ENCODE results near the gene PMF1. TPM values are rescaled to one million over a fixed set of nuclear protein-coding genes. Genes with fewer than 3 reads are reported as not detected.
"Not testable (repeated sequence)": the region's sequence is repeated elsewhere in the genome, so short reads cannot be mapped to it uniquely, and the experiment has no call there.

PMF1 gene
- total RNA-seq, 3 donors from 2014 or later: 41.4 to 75.2 (median 60.3) TPM

GRCh38 chr1:156211243-156211642 lies 1.6 kb upstream of the PMF1 start:
- no peak for DNase-seq (ENCODE audit: low spot score in 2 of 2)
- Histone ChIP-seq H3K4me1 (peaks cover 0 to 9% of the 10 kb centered on the region in 2 donors), H3K36me3 (no peaks in the 10 kb centered on the region), H3K27me3 (no peaks in the 10 kb centered on the region), H3K4me3 (no peak overlapping the region), H3K27ac (no peak overlapping the region), H3K9me3 (no peaks in the 10 kb centered on the region)
- intact Hi-C loops (cut with DNase I; ENCODE audit: low total_unique reads): no loop called here
- TF ChIP-seq POLR2A (IDR thresholded peaks at IDR 0.05) (no peak), POLR2AphosphoS5 (IDR thresholded peaks at IDR 0.05) (no peak), CTCF (IDR thresholded peaks at IDR 0.05) (no peak)

GRCh38 chr1:156212130-156212529 lies 677 bp upstream of the PMF1 start:
- H3K4me3 ChIP-seq: peak overlapping the region; percentile 59 to 76 (median 62)
- H3K36me3 ChIP-seq: no peaks in the 10 kb centered on the region
- no peak for DNase-seq (ENCODE audit: low spot score in 2 of 2)
- intact Hi-C loops (cut with DNase I; ENCODE audit: low total_unique reads): no loop called here
- no peaks in the 10 kb centered on the region for H3K27me3 ChIP-seq
- peaks cover 0 to 9% of the 10 kb centered on the region in 2 donors for H3K4me1 ChIP-seq
- H3K9me3 ChIP-seq: no peaks in the 10 kb centered on the region
- H3K27ac ChIP-seq: peak overlapping the region; percentile 90 to 96
- TF ChIP-seq CTCF (IDR thresholded peaks at IDR 0.05): no peak
- TF ChIP-seq POLR2AphosphoS5 (IDR thresholded peaks at IDR 0.05): no peak
- TF ChIP-seq POLR2A (IDR thresholded peaks at IDR 0.05): no peak

GRCh38 chr1:156213644-156213966 lies 798 bp downstream of the PMF1 start:
- no peak for TF ChIP-seq POLR2AphosphoS5 (IDR thresholded peaks at IDR 0.05)
- TF ChIP-seq POLR2A (IDR thresholded peaks at IDR 0.05): no peak
- no peak for TF ChIP-seq CTCF (IDR thresholded peaks at IDR 0.05)
- H3K27me3 ChIP-seq: no peaks in the 10 kb centered on the region
- H3K4me1 ChIP-seq: peaks cover 3 to 12% of the 10 kb centered on the region in 2 donors
- intact Hi-C loops (cut with DNase I; ENCODE audit: low total_unique reads): no loop called here
- H3K9me3 ChIP-seq: no peaks in the 10 kb centered on the region
- H3K36me3 ChIP-seq: no peaks in the 10 kb centered on the region
- no peak for DNase-seq (ENCODE audit: low spot score in 2 of 2)
- peak overlapping the region; percentile 90 to 96 for H3K27ac ChIP-seq
- peak overlapping the region; percentile 59 to 76 (median 62) for H3K4me3 ChIP-seq

- intact Hi-C loops (cut with DNase I; ENCODE audit: low total_unique reads): no loop called here
- Histone ChIP-seq H3K36me3 (no peaks in the 10 kb centered on the region), H3K4me1 (peaks cover 3 to 12% of the 10 kb centered on the region in 2 donors), H3K4me3 (peak overlapping the region; percentile 59 to 76 (median 62)), H3K27me3 (no peaks in the 10 kb centered on the region), H3K9me3 (no peaks in the 10 kb centered on the region), H3K27ac (peak overlapping the region in 1 of 2 donors; percentile 90)
- TF ChIP-seq CTCF (IDR thresholded peaks at IDR 0.05): no peak
- no peak for TF ChIP-seq POLR2A (IDR thresholded peaks at IDR 0.05)
- TF ChIP-seq POLR2AphosphoS5 (IDR thresholded peaks at IDR 0.05): no peak
- no peak for DNase-seq (ENCODE audit: low spot score in 2 of 2)
Observed at GRCh38 chr1:156214024-156214748, 1.4 kb downstream of the PMF1 start.

GRCh38 chr1:156216361-156217086 lies 3.7 kb downstream of the PMF1 start:
- H3K27me3 ChIP-seq; H3K9me3 ChIP-seq; H3K36me3 ChIP-seq; DNase-seq (ENCODE audit: low spot score in 2 of 2); H3K27ac ChIP-seq; H3K4me3 ChIP-seq: not testable (repeated sequence)
- intact Hi-C loops (cut with DNase I; ENCODE audit: low total_unique reads): loop anchor here (5.0 kb wide), 1 partner anchor 249 kb away; no protein-coding TSS in a partner anchor
- H3K4me1 ChIP-seq: peaks cover 3 to 12% of the 10 kb centered on the region in 2 donors

Data from breast epithelium (tissue), 4 donors.